ENCODE measurements around the gene PRKACA.
"Not testable (repeated sequence)": the region's sequence is repeated elsewhere in the genome, so short reads cannot be mapped to it uniquely, and the experiment has no call there.

PRKACA gene

GRCh38 chr19:14053032-14053431, 64.5 kb downstream of the PRKACA start:
- Histone ChIP-seq H3K23ac (ENCODE audit: low read length) (no peak overlapping the region), H2AK5ac (ENCODE audit: low read length) (no peak overlapping the region), H3K27ac (ENCODE audit: low read depth, low read length) (no peak overlapping the region), H3K27me3 (ENCODE audit: insufficient read depth, low read length, poor library complexity) (no peaks in the 10 kb centered on the region), H3K79me1 (ENCODE audit: low read length) (no peaks in the 10 kb centered on the region), H3K18ac (ENCODE audit: low read length) (no peak overlapping the region), H3K4me2 (ENCODE audit: low read length) (no peak overlapping the region), H3K9ac (ENCODE audit: low read length) (no peak overlapping the region), H2BK5ac (ENCODE audit: low read length) (no peak overlapping the region), H4K5ac (ENCODE audit: low read length) (no peak overlapping the region), H3K4me3 (ENCODE audit: low read length) (no peak overlapping the region), H3K36me3 (ENCODE audit: control insufficient read depth, insufficient read depth, low read length) (no peaks in the 10 kb centered on the region), H3K56ac (ENCODE audit: low read length) (no peak overlapping the region), H4K8ac (ENCODE audit: low read depth, low read length) (no peak overlapping the region), H2BK120ac (ENCODE audit: low read depth, low read length) (no peak overlapping the region), H2BK15ac (replicated peaks; ENCODE audit: low read depth) (no peak overlapping the region), H3K4me1 (ENCODE audit: control insufficient read depth, low read depth, low read length) (peaks cover under 1% of the 10 kb centered on the region), H3K79me2 (ENCODE audit: control insufficient read depth, insufficient read depth, low read length) (no peaks in the 10 kb centered on the region), H3K4ac (ENCODE audit: low read depth, low read length) (no peak overlapping the region)
- no CpG with 5 or more reads among the region's 3 CpGs for WGBS (ENCODE audit: extremely low coverage, insufficient coverage, low lambda C conversion rate)
- DNase-seq, result no peak

- no peak overlapping the region for H3K23ac ChIP-seq (ENCODE audit: low read length)
- no peaks in the 10 kb centered on the region for H3K4me1 ChIP-seq (ENCODE audit: control insufficient read depth, low read depth, low read length)
- no peak overlapping the region for H3K56ac ChIP-seq (ENCODE audit: low read length)
- no peaks in the 10 kb centered on the region for H3K79me2 ChIP-seq (ENCODE audit: control insufficient read depth, insufficient read depth, low read length)
- H2BK15ac ChIP-seq (replicated peaks; ENCODE audit: low read depth), result no peak overlapping the region
- no peak overlapping the region for H4K8ac ChIP-seq (ENCODE audit: low read depth, low read length)
- H3K79me1 ChIP-seq (ENCODE audit: low read length), result no peaks in the 10 kb centered on the region
- H3K18ac ChIP-seq (ENCODE audit: low read length), result no peak overlapping the region
- no peak overlapping the region for H3K4ac ChIP-seq (ENCODE audit: low read depth, low read length)
- WGBS (ENCODE audit: extremely low coverage, insufficient coverage, low lambda C conversion rate), result no CpG with 5 or more reads among the region's 6 CpGs
- no peak overlapping the region for H3K4me2 ChIP-seq (ENCODE audit: low read length)
- H3K36me3 ChIP-seq (ENCODE audit: control insufficient read depth, insufficient read depth, low read length), result no peaks in the 10 kb centered on the region
- H3K27me3 ChIP-seq (ENCODE audit: insufficient read depth, low read length, poor library complexity), result no peaks in the 10 kb centered on the region
- no peak overlapping the region for H2AK5ac ChIP-seq (ENCODE audit: low read length)
- H2BK120ac ChIP-seq (ENCODE audit: low read depth, low read length), result no peak overlapping the region
- H4K5ac ChIP-seq (ENCODE audit: low read length), result no peak overlapping the region
- H2BK5ac ChIP-seq (ENCODE audit: low read length), result no peak overlapping the region
- no peak overlapping the region for H3K27ac ChIP-seq (ENCODE audit: low read depth, low read length)
- H3K4me3 ChIP-seq (ENCODE audit: low read length), result no peak overlapping the region
- DNase-seq, result no peak
- H3K9ac ChIP-seq (ENCODE audit: low read length), result no peak overlapping the region
Measured at GRCh38 chr19:14052470-14052869, 65.1 kb downstream of the PRKACA start.

- Histone ChIP-seq H3K4me2 (ENCODE audit: low read length) (no peak overlapping the region), H3K18ac (ENCODE audit: low read length) (no peak overlapping the region), H3K4me1 (ENCODE audit: control insufficient read depth, low read depth, low read length) (no peaks in the 10 kb centered on the region), H2BK120ac (ENCODE audit: low read depth, low read length) (no peak overlapping the region), H2BK15ac (replicated peaks; ENCODE audit: low read depth) (no peak overlapping the region), H2BK5ac (ENCODE audit: low read length) (no peak overlapping the region), H4K8ac (ENCODE audit: low read depth, low read length) (no peak overlapping the region), H3K27ac (ENCODE audit: low read depth, low read length) (no peak overlapping the region), H3K36me3 (ENCODE audit: control insufficient read depth, insufficient read depth, low read length) (no peaks in the 10 kb centered on the region), H3K4ac (ENCODE audit: low read depth, low read length) (no peak overlapping the region), H3K9ac (ENCODE audit: low read length) (no peak overlapping the region), H3K56ac (ENCODE audit: low read length) (no peak overlapping the region), H2AK5ac (ENCODE audit: low read length) (no peak overlapping the region), H3K79me2 (ENCODE audit: control insufficient read depth, insufficient read depth, low read length) (no peaks in the 10 kb centered on the region), H4K5ac (ENCODE audit: low read length) (no peak overlapping the region), H3K23ac (ENCODE audit: low read length) (no peak overlapping the region), H3K79me1 (ENCODE audit: low read length) (no peaks in the 10 kb centered on the region), H3K4me3 (ENCODE audit: low read length) (no peak overlapping the region), H3K27me3 (ENCODE audit: insufficient read depth, low read length, poor library complexity) (no peaks in the 10 kb centered on the region)
- WGBS (ENCODE audit: extremely low coverage, insufficient coverage, low lambda C conversion rate), result no CpG with 5 or more reads among the region's 9 CpGs
- no peak for DNase-seq
Measured at GRCh38 chr19:14051980-14052379, 65.6 kb downstream of the PRKACA start.

GRCh38 chr19:14050961-14051360, 66.6 kb downstream of the PRKACA start:
- not testable (repeated sequence) for H3K79me1 ChIP-seq (ENCODE audit: low read length); H3K56ac ChIP-seq (ENCODE audit: low read length); H2BK5ac ChIP-seq (ENCODE audit: low read length); H3K36me3 ChIP-seq (ENCODE audit: control insufficient read depth, insufficient read depth, low read length); H2BK120ac ChIP-seq (ENCODE audit: low read depth, low read length); H3K9ac ChIP-seq (ENCODE audit: low read length); H3K23ac ChIP-seq (ENCODE audit: low read length); H3K4me2 ChIP-seq (ENCODE audit: low read length); H3K27me3 ChIP-seq (ENCODE audit: insufficient read depth, low read length, poor library complexity); H3K4me3 ChIP-seq (ENCODE audit: low read length); H4K5ac ChIP-seq (ENCODE audit: low read length); H2AK5ac ChIP-seq (ENCODE audit: low read length); H3K27ac ChIP-seq (ENCODE audit: low read depth, low read length); DNase-seq; H3K4me1 ChIP-seq (ENCODE audit: control insufficient read depth, low read depth, low read length); H3K18ac ChIP-seq (ENCODE audit: low read length); H3K79me2 ChIP-seq (ENCODE audit: control insufficient read depth, insufficient read depth, low read length); H3K4ac ChIP-seq (ENCODE audit: low read depth, low read length); H4K8ac ChIP-seq (ENCODE audit: low read depth, low read length); H2BK15ac ChIP-seq (replicated peaks; ENCODE audit: low read depth)
- no CpG with 5 or more reads among the region's 11 CpGs for WGBS (ENCODE audit: extremely low coverage, insufficient coverage, low lambda C conversion rate)

DNA sequence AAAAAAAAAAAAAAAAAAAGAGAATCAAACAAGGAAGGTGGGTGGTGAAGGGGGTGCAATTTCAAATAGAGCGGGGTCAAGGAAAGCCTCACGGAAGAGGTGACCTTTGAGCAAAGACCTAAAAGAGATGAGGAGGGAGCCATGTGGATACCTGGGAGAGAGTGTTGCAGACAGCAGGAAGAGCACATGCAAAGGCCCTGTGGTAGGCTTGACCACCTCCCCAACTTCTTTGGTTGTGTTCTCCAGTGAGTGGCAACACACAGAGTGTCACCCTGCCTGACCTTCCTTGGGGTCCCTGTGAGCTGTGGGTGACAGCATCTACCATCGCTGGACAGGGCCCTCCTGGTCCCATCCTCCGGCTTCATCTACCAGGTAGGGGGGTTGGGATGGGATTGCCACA, 67.0 kb downstream of the PRKACA start:
- Histone ChIP-seq H3K27me3 (ENCODE audit: insufficient read depth, low read length, poor library complexity) (no peaks in the 10 kb centered on the region), H2BK15ac (replicated peaks; ENCODE audit: low read depth) (no peak overlapping the region), H4K8ac (ENCODE audit: low read depth, low read length) (no peak overlapping the region), H2BK120ac (ENCODE audit: low read depth, low read length) (no peak overlapping the region), H3K4me2 (ENCODE audit: low read length) (no peak overlapping the region), H3K4me3 (ENCODE audit: low read length) (no peak overlapping the region), H3K79me2 (ENCODE audit: control insufficient read depth, insufficient read depth, low read length) (no peaks in the 10 kb centered on the region), H4K5ac (ENCODE audit: low read length) (no peak overlapping the region), H3K18ac (ENCODE audit: low read length) (no peak overlapping the region), H3K56ac (ENCODE audit: low read length) (no peak overlapping the region), H3K9ac (ENCODE audit: low read length) (no peak overlapping the region), H3K79me1 (ENCODE audit: low read length) (no peaks in the 10 kb centered on the region), H3K23ac (ENCODE audit: low read length) (no peak overlapping the region), H2BK5ac (ENCODE audit: low read length) (no peak overlapping the region), H3K36me3 (ENCODE audit: control insufficient read depth, insufficient read depth, low read length) (no peaks in the 10 kb centered on the region), H2AK5ac (ENCODE audit: low read length) (no peak overlapping the region), H3K4ac (ENCODE audit: low read depth, low read length) (no peak overlapping the region), H3K27ac (ENCODE audit: low read depth, low read length) (no peak overlapping the region), H3K4me1 (ENCODE audit: control insufficient read depth, low read depth, low read length) (no peaks in the 10 kb centered on the region)
- no peak for DNase-seq
- no CpG with 5 or more reads among the region's 4 CpGs for WGBS (ENCODE audit: extremely low coverage, insufficient coverage, low lambda C conversion rate)

DNA sequence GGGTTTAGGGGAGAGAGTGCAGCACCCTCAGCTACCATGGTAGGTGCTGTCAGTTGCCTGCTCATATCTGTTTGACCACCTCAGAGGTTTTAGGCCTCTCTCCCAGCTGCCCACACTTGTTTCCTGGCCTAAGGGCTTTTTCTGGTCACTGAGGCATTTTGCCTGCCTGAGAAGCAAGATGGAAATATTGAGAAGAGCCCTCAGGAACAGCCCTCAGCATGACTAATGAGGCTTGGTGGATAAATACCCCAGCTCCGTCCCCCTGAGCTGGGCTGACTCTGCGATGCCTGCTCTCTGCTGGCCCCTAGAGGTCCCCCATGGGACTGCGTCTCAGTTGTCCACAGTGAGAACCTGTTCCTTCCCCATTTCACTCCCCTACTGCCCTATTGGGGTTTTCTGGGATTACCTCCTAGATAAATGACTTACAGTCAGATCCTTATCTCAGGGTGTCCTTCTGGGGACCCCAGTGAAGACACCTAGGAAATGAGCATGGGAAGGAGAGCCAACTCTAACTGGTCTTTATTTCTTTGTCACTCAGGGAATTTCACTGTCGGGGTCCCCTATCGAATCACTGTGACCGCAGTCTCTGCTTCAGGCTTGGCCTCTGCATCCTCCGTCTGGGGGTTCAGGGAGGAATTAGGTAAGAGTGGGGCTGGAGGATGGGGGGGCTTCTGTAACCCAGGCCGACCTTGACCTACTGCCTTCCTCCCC, 69.0 kb downstream of the PRKACA start:
- H3K79me1 ChIP-seq (ENCODE audit: low read length), result no peaks in the 10 kb centered on the region
- no peak overlapping the region for H2AK5ac ChIP-seq (ENCODE audit: low read length)
- no peaks in the 10 kb centered on the region for H3K27me3 ChIP-seq (ENCODE audit: insufficient read depth, low read length, poor library complexity)
- no peak overlapping the region for H3K4ac ChIP-seq (ENCODE audit: low read depth, low read length)
- no peaks in the 10 kb centered on the region for H3K36me3 ChIP-seq (ENCODE audit: control insufficient read depth, insufficient read depth, low read length)
- H2BK5ac ChIP-seq (ENCODE audit: low read length), result no peak overlapping the region
- no peak overlapping the region for H3K23ac ChIP-seq (ENCODE audit: low read length)
- no peak overlapping the region for H3K27ac ChIP-seq (ENCODE audit: low read depth, low read length)
- H3K4me3 ChIP-seq (ENCODE audit: low read length), result no peak overlapping the region
- no CpG with 5 or more reads among the region's 8 CpGs for WGBS (ENCODE audit: extremely low coverage, insufficient coverage, low lambda C conversion rate)
- no peaks in the 10 kb centered on the region for H3K79me2 ChIP-seq (ENCODE audit: control insufficient read depth, insufficient read depth, low read length)
- H3K4me1 ChIP-seq (ENCODE audit: control insufficient read depth, low read depth, low read length), result no peaks in the 10 kb centered on the region
- H2BK120ac ChIP-seq (ENCODE audit: low read depth, low read length), result no peak overlapping the region
- H2BK15ac ChIP-seq (replicated peaks; ENCODE audit: low read depth), result no peak overlapping the region
- H3K18ac ChIP-seq (ENCODE audit: low read length), result no peak overlapping the region
- H4K8ac ChIP-seq (ENCODE audit: low read depth, low read length), result no peak overlapping the region
- no peak overlapping the region for H3K9ac ChIP-seq (ENCODE audit: low read length)
- H3K56ac ChIP-seq (ENCODE audit: low read length), result no peak overlapping the region
- H4K5ac ChIP-seq (ENCODE audit: low read length), result no peak overlapping the region
- H3K4me2 ChIP-seq (ENCODE audit: low read length), result no peak overlapping the region
- peak; percentile 85 for DNase-seq

Measured in mesendoderm (in vitro differentiated cells).